Ishikawa (cell line): ENCODE results near the gene BMP4.
A peak's percentile ranks its signal among the peaks of the same experiment; 100 is the strongest.

ENCODE experiments used
- CEBPB ChIP-seq: IDR thresholded peaks from 2 replicates; pipeline ENCODE4 v1.6.1; 2012
- CREB1 ChIP-seq: IDR thresholded peaks from 2 replicates; pipeline ENCODE4 v1.6.1; 2012; ENCODE audit warnings: low read depth
- EGR1 ChIP-seq: IDR thresholded peaks from 2 replicates; pipeline ENCODE4 v1.6.1; 2012
- EP300 ChIP-seq: IDR thresholded peaks from 2 replicates; pipeline ENCODE4 v1.6.1; 2012; ENCODE audit warnings: borderline replicate concordance
- FOXM1 ChIP-seq: IDR thresholded peaks from 2 replicates; pipeline ENCODE4 v1.6.1; 2012; ENCODE audit warnings: low read depth, borderline replicate concordance
- MAX ChIP-seq: IDR thresholded peaks from 2 replicates; pipeline ENCODE4 v1.6.1; 2012
- NFIC ChIP-seq: IDR thresholded peaks from 2 replicates; pipeline ENCODE4 v1.6.1; 2012
- RAD21 ChIP-seq: IDR thresholded peaks from 2 replicates; pipeline ENCODE4 v1.6.1; 2012; ENCODE audit warnings: low read depth
- REST ChIP-seq: IDR thresholded peaks from 2 replicates; pipeline ENCODE4 v1.6.1; 2012; ENCODE audit warnings: low read depth, mild to moderate bottlenecking
- TAF1 ChIP-seq: IDR thresholded peaks from 2 replicates; pipeline ENCODE4 v1.6.1; 2012; ENCODE audit warnings: low read depth, mild to moderate bottlenecking
- TCF12 ChIP-seq: IDR thresholded peaks from 2 replicates; pipeline ENCODE4 v1.6.1; 2012; ENCODE audit warnings: low read depth
- TEAD4 ChIP-seq: IDR thresholded peaks from 2 replicates; pipeline ENCODE4 v1.6.1; 2012
- USF1 ChIP-seq: IDR thresholded peaks from 2 replicates; pipeline ENCODE4 v1.6.1; 2012
- YY1 ChIP-seq: IDR thresholded peaks from 2 replicates; pipeline ENCODE4 v1.6.1; 2012; ENCODE audit warnings: low read depth
- ZBTB7A ChIP-seq: IDR thresholded peaks from 2 replicates; pipeline ENCODE4 v1.6.1; 2012; ENCODE audit warnings: low read depth

The BMP4 gene

GRCh38 chr14:53953828-53954550 is 2.6 kb downstream of the BMP4 start:
- TF ChIP-seq TCF12 (no peak), CREB1 (no peak), RAD21 (no peak), FOXM1 (no peak), TAF1 (no peak), NFIC (no peak), EGR1 (no peak), TEAD4 (no peak), CEBPB (no peak), ZBTB7A (peak; percentile 73), USF1 (peak; percentile 8; the same call in 1 of the 2 replicates), REST (no peak), MAX (no peak), EP300 (no peak), YY1 (no peak)

- TF ChIP-seq CREB1 (no peak), TCF12 (no peak), TAF1 (peak; percentile 14; the same call in 1 of the 2 replicates), USF1 (peak; percentile 94)
Measured at GRCh38 chr14:53953002-53953827, 3.4 kb downstream of the BMP4 start.

GRCh38 chr14:53952533-53952932 is 4.1 kb downstream of the BMP4 start:
- TF ChIP-seq TCF12 (no peak), EGR1 (no peak), TEAD4 (no peak), FOXM1 (no peak), YY1 (no peak), REST (no peak), ZBTB7A (no peak), TAF1 (no peak)

- no peak for TF ChIP-seq RAD21
- no peak for TF ChIP-seq FOXM1
- TF ChIP-seq YY1, result no peak
- TF ChIP-seq REST, result no peak
- no peak for TF ChIP-seq TEAD4
- TF ChIP-seq CREB1, result no peak
- no peak for TF ChIP-seq TCF12
- no peak for TF ChIP-seq MAX
- no peak for TF ChIP-seq EP300
- no peak for TF ChIP-seq ZBTB7A
- TF ChIP-seq CEBPB, result no peak
- no peak for TF ChIP-seq NFIC
- TF ChIP-seq TAF1, result no peak
- no peak for TF ChIP-seq EGR1
- no peak for TF ChIP-seq USF1
Measured at GRCh38 chr14:53951627-53952303, 4.9 kb downstream of the BMP4 start.
